Amniotic epithelial cell (primary cell): ENCODE results near the gene NDUFS8.

Experiments used
- DNase-seq: peaks from one replicate; pipeline ENCODE4 v3.0.0-alpha.2; 2010; ENCODE audit warnings: low read depth

NDUFS8 gene

DNA sequence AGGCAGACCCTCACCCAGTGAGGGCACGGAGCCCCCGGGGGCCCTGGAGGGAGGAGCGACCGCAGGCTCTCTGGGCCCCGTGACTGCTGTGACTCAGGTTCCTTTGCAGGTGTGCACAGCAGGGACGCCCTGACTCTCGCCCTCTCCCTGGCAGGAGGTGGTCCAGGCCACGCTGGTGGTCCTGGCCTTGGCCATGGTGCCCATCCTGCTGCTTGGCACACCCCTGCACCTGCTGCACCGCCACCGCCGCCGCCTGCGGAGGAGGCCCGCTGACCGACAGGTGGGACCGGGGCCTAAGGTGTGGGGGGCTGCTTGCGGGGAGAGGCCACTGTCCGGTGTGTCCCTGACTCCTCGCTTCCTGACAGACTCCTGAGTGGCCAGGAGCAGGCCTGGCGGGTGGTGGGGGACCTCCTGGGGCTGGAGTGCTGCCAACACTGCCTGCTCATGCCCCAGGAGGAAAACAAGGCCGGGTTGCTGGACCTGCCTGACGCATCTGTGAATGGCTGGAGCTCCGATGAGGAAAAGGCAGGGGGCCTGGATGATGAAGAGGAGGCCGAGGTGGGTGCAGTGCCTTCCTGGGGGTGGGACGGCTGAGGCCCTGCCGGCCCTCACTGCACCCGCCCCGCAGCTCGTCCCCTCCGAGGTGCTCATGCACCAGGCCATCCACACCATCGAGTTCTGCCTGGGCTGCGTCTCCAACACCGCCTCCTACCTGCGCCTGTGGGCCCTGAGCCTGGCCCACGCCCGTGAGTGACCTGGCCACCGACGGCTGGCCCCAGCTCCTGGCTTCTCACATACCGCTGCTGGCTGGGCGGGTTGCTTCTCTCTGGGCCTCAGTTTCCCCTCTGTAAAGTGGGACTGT lies 19.3 kb downstream of the NDUFS8 start:
- no peak for DNase-seq

- DNase-seq = no peak
Measured at GRCh38 chr11:68050371-68050841, 19.9 kb downstream of the NDUFS8 start.

- DNase-seq = no peak
Measured at GRCh38 chr11:68051191-68052136, 21.0 kb downstream of the NDUFS8 start.

DNA sequence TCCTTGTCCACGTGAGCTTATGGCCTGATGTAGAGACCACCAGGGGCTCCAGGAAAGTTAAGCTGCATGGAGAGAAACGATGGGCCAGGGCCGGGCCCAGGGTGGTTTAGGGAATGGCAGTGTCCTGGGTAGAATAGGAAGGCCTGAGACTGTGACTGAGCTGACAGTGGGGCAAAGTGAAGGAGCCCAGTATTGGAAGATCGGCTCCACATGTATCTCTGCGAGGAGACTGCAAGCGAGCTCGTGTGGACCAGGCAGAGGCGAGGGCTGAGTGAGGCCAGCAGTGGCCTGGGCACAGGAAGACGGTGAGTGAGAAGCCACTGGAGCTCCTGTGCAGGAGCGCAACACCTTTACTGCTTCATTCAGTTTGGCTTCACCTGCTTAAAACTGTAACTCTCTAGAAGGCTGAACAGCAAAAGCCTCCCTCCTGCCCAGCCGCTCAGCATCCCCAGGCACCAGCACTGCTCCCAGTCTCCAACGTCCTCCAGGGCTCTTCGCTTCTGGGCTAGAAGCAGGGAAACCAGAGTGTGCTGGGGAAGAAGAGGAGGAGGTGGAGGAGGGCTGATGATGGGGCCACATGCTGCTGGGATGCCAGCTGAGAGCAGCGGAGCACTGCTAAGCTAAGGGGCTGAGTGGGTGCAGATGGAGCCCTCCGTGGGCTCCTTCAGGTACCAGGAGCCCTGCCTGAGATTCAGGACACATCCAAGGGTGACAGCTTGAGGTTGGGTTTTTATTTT lies 21.8 kb downstream of the NDUFS8 start:
- DNase-seq = no peak

DNA sequence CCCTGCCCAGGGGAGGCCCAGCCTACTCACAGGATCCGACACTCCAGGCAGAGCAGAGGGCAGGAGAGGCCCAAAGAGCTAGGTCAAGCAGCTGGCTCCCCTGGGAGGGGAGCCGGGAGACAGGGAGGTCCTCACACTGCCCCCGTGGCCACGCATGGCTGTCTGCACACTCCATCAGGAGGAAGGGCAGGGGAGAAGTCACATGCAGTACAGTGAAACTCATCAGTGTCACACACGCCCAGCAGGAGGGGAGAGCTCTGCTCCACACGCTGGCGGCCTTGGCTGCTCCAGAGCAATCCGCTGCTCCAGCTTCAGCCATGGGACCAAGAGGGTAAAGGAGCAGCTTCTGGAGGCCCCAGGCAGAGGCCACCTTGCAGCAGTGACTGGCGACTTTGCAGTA lies 22.6 kb downstream of the NDUFS8 start:
- no peak for DNase-seq

DNA sequence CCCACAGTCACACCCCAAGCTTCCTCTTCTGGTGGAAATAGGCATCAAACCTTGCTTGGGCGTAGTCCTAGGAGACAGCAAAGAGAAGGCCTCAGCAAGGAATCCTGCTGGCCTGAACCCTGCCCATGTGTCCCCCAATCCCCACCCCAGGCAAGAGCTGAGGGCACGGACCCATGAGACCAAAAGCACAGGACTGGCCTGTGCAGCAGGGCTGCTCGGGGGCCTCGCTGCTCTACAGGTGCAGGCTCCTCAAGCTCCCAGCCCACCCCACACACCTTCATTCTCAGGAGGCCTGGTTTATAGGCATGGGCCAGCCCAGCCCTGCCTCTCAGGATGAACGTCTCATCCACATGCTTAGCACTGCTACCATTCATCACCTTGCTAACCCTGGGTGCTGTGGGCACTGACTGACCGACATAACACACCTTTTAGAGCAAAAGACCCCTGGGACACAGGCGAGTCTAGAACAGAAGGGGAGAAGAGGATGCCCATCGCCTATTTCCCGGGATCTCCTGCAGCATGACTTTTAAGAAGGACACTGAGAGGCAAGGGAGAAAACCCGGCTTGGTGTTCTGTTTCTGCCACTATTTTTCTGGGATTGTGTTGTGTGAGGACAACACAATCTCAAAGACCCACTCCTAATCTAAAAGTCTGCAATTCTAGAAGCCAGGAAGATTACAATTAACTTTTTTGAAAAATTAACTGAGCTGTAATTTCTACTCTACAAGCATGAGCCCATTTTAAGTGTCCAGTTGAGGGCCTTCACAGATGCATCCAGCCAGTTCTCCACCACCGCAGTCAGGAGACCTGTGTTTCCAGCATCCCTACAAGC lies 23.7 kb downstream of the NDUFS8 start:
- no peak for DNase-seq

DNA sequence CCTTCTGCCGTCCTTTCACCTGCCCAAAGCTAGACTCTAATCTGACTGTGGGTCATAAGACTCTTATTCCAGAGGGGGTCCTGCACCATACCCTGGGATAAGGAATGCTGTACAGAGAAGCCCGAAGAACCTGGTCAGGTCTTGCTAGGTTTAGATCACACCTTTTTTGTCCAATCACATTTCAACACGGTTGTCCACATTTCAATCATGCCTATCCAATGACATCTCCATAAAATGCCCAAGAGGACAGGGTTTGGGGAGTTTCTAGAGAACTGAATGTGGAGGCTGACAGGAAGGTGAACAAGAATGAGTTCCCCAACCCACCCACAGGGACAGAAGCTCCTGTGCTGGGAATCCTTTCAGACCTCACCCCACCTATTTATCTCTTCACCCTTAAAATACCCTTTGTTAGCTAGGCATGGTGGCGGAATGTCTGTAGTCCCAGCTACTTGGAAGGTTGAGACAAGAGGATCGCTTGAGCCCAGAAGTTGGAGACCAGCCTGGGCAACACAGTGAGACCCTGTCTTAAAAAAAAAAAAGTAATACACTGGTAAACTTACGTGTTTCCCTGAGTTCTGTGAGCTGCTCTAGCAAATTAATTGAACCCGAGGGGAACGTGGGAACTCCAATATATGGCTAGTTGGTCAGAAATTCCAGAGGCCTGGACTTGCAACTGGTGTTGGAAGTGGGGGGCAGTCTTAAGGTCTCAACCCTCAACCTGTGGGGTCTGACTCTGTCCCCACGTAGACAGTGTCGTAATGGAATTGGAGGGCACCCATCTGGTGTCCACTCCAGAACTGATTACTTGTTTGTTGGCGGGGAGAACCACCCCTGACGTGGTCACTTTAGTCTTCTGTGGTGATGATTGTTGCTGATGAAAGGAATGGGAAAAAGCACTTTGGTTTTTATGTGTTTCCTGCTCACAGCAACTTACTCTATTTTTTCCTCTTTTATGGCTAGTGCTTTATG lies 26.1 kb downstream of the NDUFS8 start:
- no peak for DNase-seq

DNA sequence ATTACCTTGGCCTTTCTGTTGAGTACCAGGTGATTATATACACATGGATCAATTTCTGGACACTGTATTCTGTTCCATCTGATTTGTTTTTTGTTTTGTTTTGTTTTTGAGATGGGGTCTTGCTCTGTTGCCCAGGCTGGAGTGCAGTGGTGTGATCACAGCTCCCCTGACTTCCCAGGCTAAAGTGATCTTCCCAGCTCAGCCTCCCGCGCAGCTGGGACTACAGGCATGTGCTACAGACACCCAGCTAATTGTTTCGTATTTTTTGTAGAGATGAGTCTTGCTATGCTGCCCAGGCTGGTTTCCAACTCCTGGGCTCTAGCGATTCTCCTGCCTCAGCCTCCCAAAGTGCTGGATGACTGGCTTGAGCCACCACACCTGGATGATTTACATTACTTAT lies 27.3 kb downstream of the NDUFS8 start:
- no peak for DNase-seq

GRCh38 chr11:68061508-68061907 lies 31.0 kb downstream of the NDUFS8 start:
- no peak for DNase-seq

GRCh38 chr11:68064926-68065325 lies 34.4 kb downstream of the NDUFS8 start:
- DNase-seq = no peak

DNA sequence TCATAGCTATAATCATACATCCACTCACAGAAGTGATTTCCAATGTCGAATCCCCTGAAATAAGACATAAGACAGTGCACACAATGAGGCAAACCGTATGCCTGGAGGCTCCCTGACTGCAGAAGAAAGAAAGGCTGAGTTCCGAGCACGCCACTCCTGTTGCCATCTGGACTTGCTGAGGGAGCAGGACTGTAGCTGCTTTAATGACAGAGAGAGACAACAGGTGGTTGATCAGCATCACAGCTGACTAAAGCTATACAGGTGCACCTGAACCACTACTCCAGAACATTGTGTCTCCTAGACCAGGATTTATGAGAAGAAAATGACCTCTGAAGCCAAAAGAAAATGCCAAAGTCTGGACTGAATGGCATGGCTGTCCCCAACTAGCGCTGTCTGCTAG lies 35.4 kb downstream of the NDUFS8 start:
- no peak for DNase-seq

DNA sequence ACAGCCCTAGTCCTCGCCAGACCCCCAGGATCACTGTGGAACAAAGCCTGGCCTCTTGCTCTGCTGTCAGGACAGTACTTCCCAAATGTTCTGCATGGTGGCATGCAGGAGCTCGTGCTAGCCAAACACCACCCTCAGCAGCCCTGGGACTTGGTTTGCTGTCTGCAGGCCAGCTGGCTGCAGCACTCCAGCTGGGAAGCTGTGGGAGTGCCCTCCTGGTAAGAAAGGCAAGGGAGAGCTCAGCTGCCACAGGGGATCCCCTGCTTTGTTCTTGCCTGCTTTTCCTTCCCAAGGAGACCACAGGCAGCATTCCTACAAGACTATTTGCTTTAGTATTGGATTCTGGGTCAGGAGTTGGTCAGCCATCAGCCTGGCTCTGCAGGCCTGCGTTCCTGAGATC lies 36.3 kb downstream of the NDUFS8 start:
- DNase-seq = no peak

GRCh38 chr11:68067991-68068390 lies 37.5 kb downstream of the NDUFS8 start:
- DNase-seq = no peak

DNA sequence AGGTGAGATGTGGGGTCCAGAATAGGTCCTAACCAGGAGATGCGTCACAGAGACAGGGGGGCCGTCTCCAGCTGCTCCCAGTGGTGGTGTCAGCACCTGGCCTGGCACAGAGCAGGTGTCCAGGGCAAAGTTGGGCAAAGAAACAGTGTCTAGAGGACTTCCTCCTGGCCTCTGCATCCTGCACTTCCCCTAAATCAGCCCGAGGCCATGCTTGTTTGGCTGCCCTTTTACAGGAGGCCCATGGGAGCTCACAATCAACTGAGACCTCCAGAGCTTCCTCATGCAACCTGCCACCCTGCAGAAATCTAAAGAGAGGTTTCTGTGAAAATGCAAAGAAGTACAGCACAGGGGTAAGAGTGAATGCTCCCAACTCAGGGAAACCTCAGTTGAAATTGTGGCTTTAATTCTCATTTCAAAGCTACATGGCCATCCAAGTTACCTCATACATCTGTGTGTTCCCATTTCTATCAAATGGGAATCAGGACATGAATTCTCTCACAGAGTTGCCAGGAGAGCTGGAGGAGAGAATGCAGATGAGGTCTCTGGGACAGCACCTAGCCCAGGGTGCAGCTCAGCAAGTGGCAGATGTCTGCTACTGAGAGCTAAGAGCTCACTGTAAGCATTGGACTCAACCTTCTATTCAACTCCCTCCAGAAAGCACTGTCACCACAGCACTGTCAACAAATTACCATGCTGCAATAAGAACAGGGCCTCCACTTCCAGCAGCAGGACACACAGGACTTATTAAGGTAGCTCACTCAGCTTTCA lies 41.0 kb downstream of the NDUFS8 start:
- no peak for DNase-seq

- no peak for DNase-seq
Measured at GRCh38 chr11:68074584-68075352, 44.3 kb downstream of the NDUFS8 start.

DNA sequence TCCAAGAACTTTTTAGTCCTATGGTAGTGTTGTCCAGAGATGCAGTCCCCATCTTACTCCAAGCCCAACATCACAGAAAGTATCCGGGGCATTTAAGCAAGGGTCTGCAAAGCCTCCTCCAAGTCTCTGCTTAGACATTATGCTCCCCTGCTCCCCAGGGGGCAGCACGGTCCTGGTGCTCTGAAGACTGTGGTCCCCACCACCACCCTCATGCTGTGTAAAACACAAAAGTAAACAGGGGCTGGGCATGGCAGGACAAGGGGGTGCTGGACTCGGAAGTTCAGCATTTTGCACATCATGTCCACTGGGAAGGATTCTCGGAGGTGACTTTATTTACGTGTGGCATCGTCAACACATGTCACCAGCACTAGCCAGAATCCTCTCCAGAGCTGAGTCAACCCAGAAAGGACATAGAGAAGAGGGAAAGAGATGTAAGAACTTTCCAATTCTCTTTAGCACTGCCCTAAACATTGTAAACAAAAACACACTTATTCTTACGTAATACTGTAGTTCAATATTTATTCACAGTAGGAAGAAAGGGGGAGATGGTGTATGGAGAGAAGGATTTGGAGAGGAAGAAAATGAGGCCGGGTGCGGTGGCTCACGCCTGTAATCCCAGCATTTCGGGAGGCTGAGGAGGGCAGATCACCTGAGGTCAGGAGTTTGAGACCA lies 46.0 kb downstream of the NDUFS8 start:
- no peak for DNase-seq

DNA sequence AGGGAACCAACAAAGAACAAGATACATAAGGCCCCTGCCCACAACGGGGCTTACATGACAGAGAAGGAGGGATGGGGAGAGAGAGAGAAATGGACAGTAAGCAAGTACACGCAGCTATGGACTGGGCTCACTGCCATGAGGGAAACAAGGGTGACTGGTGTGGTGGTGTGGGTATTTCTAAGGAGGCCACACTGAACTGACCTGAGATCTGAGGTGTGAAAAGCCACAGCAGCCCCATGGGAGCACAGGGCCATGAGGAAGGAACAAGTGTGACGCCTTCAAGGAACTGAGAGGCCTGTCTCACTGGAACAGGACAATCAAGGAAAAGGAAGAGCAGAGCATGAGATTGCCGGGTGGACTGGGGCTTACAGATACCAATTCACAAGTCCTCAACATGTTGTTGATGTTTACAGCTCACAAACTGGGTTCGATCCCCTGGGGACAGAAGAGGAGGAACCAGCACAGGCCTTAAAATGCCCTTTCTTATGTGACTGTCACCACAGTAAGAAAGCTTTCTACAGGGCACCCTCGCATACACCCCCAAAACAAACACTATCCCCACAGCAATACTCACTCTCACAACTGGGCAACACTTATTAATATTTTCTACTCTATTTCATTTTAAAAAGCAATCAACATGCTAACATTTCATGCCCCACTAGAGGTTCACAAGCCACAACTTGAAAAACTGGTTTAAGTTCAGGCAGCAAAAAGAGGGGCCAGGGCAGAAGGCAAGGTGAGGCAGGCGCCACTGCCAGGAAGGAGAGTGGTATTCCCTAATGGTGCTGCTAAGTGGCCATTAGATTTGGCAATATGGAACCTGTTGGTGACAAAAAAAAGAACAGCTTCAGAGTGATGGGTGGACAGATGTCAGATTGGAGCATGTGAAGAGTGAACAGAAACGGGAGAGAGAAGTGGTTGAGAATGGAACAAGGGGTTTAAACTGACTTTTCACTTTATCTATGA lies 47.4 kb downstream of the NDUFS8 start:
- DNase-seq = no peak
